ENCODE results near the gene GIPR.

The GIPR gene

GRCh38 chr19:45691516-45692186 is 23.6 kb downstream of the GIPR start, which contains the start of gene SNRPD2 (continued):
- TF ChIP-seq ZNF274 (IDR thresholded peaks at IDR 0.05; ENCODE audit: low read length), result no peak
- TF ChIP-seq ZNF274 (tag by site-specific recombination; IDR thresholded peaks at IDR 0.05; ENCODE audit: borderline replicate concordance), result no peak
- TF ChIP-seq ZSCAN23 (tag by site-specific recombination; IDR thresholded peaks at IDR 0.05), result no peak
- peak; percentile 71 for TF ChIP-seq SP7 (tag by site-specific recombination; IDR thresholded peaks at IDR 0.05)
- peak; percentile 67 for TF ChIP-seq ZFHX2 (tag by site-specific recombination; conservative IDR thresholded peaks at IDR 0.05)
- peak; percentile 78 for TF ChIP-seq PATZ1 (tag by site-specific recombination; IDR thresholded peaks at IDR 0.05)
- TF ChIP-seq ZNF239 (tag by site-specific recombination; IDR thresholded peaks at IDR 0.05), result no peak; the same call in 1 of the 2 replicates
- no peak for TF ChIP-seq ZSCAN30 (tag by site-specific recombination; IDR thresholded peaks at IDR 0.05)
- no peak for TF ChIP-seq ZBTB10 (tag by site-specific recombination; IDR thresholded peaks at IDR 0.05)
- TF ChIP-seq ZNF426 (tag by site-specific recombination; IDR thresholded peaks at IDR 0.05), result no peak
- TF ChIP-seq ZNF843 (tag by site-specific recombination; IDR thresholded peaks at IDR 0.05), result 0 out of 2 replicates have a peak, but pooled peaks have one; percentile 12
- no peak for TF ChIP-seq ZNF266 (tag by site-specific recombination; IDR thresholded peaks at IDR 0.05; ENCODE audit: low read depth)
- TF ChIP-seq ZNF416 (tag by site-specific recombination; IDR thresholded peaks at IDR 0.05), result no peak
- TF ChIP-seq, protein P1, sequence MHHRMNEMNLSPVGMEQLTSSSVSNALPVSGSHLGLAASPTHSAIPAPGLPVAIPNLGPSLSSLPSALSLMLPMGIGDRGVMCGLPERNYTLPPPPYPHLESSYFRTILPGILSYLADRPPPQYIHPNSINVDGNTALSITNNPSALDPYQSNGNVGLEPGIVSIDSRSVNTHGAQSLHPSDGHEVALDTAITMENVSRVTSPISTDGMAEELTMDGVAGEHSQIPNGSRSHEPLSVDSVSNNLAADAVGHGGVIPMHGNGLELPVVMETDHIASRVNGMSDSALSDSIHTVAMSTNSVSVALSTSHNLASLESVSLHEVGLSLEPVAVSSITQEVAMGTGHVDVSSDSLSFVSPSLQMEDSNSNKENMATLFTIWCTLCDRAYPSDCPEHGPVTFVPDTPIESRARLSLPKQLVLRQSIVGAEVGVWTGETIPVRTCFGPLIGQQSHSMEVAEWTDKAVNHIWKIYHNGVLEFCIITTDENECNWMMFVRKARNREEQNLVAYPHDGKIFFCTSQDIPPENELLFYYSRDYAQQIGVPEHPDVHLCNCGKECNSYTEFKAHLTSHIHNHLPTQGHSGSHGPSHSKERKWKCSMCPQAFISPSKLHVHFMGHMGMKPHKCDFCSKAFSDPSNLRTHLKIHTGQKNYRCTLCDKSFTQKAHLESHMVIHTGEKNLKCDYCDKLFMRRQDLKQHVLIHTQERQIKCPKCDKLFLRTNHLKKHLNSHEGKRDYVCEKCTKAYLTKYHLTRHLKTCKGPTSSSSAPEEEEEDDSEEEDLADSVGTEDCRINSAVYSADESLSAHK (tag by site-specific recombination; IDR thresholded peaks at IDR 0.05), result peak; percentile 40; the same call in 1 of the 2 replicates
- TF ChIP-seq KLF8 (tag by site-specific recombination; IDR thresholded peaks at IDR 0.05), result peak; percentile 70; the same call in 1 of the 2 replicates
- TF ChIP-seq, protein P2, sequence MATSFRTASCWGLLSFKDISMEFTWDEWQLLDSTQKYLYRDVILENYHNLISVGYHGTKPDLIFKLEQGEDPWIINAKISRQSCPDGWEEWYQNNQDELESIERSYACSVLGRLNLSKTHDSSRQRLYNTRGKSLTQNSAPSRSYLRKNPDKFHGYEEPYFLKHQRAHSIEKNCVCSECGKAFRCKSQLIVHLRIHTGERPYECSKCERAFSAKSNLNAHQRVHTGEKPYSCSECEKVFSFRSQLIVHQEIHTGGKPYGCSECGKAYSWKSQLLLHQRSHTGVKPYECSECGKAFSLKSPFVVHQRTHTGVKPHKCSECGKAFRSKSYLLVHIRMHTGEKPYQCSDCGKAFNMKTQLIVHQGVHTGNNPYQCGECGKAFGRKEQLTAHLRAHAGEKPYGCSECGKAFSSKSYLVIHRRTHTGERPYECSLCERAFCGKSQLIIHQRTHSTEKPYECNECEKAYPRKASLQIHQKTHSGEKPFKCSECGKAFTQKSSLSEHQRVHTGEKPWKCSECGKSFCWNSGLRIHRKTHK (tag by site-specific recombination; IDR thresholded peaks at IDR 0.05), result no peak
- TF ChIP-seq MZF1 (tag by site-specific recombination; IDR thresholded peaks at IDR 0.05; ENCODE audit: borderline replicate concordance), result no peak
- no peak for TF ChIP-seq PRDM1 (tag by site-specific recombination; IDR thresholded peaks at IDR 0.05)
- TF ChIP-seq ZNF670 (tag by site-specific recombination; IDR thresholded peaks at IDR 0.05; ENCODE audit: low read depth), result no peak
- no peak for TF ChIP-seq ELK4 (IDR thresholded peaks at IDR 0.05; ENCODE audit: borderline replicate concordance, low read depth, low read length)
- TF ChIP-seq ZFP3 (tag by site-specific recombination; IDR thresholded peaks at IDR 0.05; ENCODE audit: low read depth), result no peak; the same call in 1 of the 2 replicates
- TF ChIP-seq SCRT2 (tag by site-specific recombination; IDR thresholded peaks at IDR 0.05), result no peak; the same call in 1 of the 2 replicates
- no peak for TF ChIP-seq GLI2 (tag by site-specific recombination; IDR thresholded peaks at IDR 0.05; ENCODE audit: borderline replicate concordance, low read depth)
- no peak for TF ChIP-seq ZSCAN18 (tag by site-specific recombination; IDR thresholded peaks at IDR 0.05)
- TF ChIP-seq ZNF514 (tag by site-specific recombination; IDR thresholded peaks at IDR 0.05), result no peak
- no peak for TF ChIP-seq ZNF292 (tag by site-specific recombination; IDR thresholded peaks at IDR 0.05; ENCODE audit: borderline replicate concordance, low read depth)
- TF ChIP-seq ZNF473 (tag by site-specific recombination; IDR thresholded peaks at IDR 0.05), result no peak
- no peak for TF ChIP-seq ZNF214 (tag by site-specific recombination; IDR thresholded peaks at IDR 0.05; ENCODE audit: borderline replicate concordance)
